HepG2 (cell line): ENCODE measurements around the gene DVL3. TPM values are rescaled to one million over a fixed set of nuclear protein-coding genes. Genes with fewer than 3 reads are reported as not detected.

Experiments used
- ATAC-seq: fragments of 200-7000 bp; cut with Tn5 transposase; 3 replicates; pipeline ENCODE4 v1.9.1; 2020; ENCODE audit warnings: mild to moderate bottlenecking, moderate library complexity
- BruUV-seq: library from RNA; stranded (reverse); fragments of 400-500 nt; replicated peaks from 2 replicates; lab custom pipeline; 2021; lab: Mats Ljungman, UMichigan
- CTCF ChIA-PET: fragments of 300-600 bp; formaldehyde crosslinking; extraction: SDS; loops from one replicate; lab custom pipeline; 2021; ENCODE audit warnings: low total read pairs, inconsistent platforms, low intra/inter-chr PET ratio; lab: Yijun Ruan, JAX
- POLR2A ChIA-PET: fragments of 350-600 bp; sonication (Branson Sonifier 250); formaldehyde crosslinking; loops from one replicate; lab custom pipeline; 2020; ENCODE audit warnings: antibody characterized with exemption, inconsistent platforms; lab: Yijun Ruan, JAX
- DNase-seq: peaks from one replicate; pipeline ENCODE4 v3.0.0-alpha.2; 2015; ENCODE audit warnings: low spot score
- FAIRE-seq: peaks from 3 replicates; lab custom pipeline; 2011; peaks lifted over from hg19 to GRCh38; lab: Jason Lieb, UNC
- H2AFZ ChIP-seq: one replicate; pipeline ENCODE4 v1.6.1; 2011; ENCODE audit warnings: low read length, inconsistent platforms
- H3K27ac ChIP-seq: fragments of 300-600 bp; 3 replicates; pipeline ENCODE4 v1.8.0; 2011; ENCODE audit warnings: mixed run types, mild to moderate bottlenecking, mixed read lengths, low read length, inconsistent platforms; ENCODE audit not compliant: insufficient read depth; ENCODE audit errors: extremely low read length
- H3K27me3 ChIP-seq, 2 experiments: fragments of 200-600 bp in 1 of 2; 2 replicates in 1 of 2; 3 replicates in 1 of 2; pipeline versions ENCODE4 v1.6.0 to v1.8.0; 2011; ENCODE audit warnings: low read length in 2 of 2, mild to moderate bottlenecking in 2 of 2, moderate library complexity in 2 of 2, inconsistent platforms in 1 of 2; ENCODE audit not compliant: insufficient read depth in 2 of 2, control insufficient read depth in 1 of 2
- H3K36me3 ChIP-seq, 2 experiments: fragments of 200-600 bp in 1 of 2; replicated peaks in 1 of 2; 2 replicates in 1 of 2; 3 replicates in 1 of 2; pipeline versions ENCODE4 v1.5.1 to v1.8.0; 2011; ENCODE audit warnings: low read length in 2 of 2, inconsistent platforms in 1 of 2; ENCODE audit not compliant: insufficient read depth in 2 of 2, control insufficient read depth in 1 of 2
- H3K4me1 ChIP-seq: 2 replicates; pipeline ENCODE4 v1.5.1; 2012; ENCODE audit warnings: low read length, inconsistent platforms; ENCODE audit not compliant: insufficient read depth
- H3K4me2 ChIP-seq: 2 replicates; pipeline ENCODE4 v1.6.0; 2011; ENCODE audit warnings: low read depth, low read length, inconsistent platforms
- H3K4me3 ChIP-seq, 3 experiments: fragments of 200-600 bp in 1 of 3; sonication (generic), shearing (Covaris generic) in 1 of 3; replicated peaks in 1 of 3; 2 replicates each; pipeline ENCODE4 v1.5.1; 2011 to 2016; ENCODE audit warnings: low read length in 3 of 3, inconsistent platforms in 2 of 3, low read depth in 2 of 3, mild to moderate bottlenecking in 2 of 3, control low read depth in 1 of 3, mixed read lengths in 1 of 3; ENCODE audit not compliant: insufficient read depth in 1 of 3
- H3K79me2 ChIP-seq: one replicate; pipeline ENCODE4 v1.6.1; 2011; ENCODE audit warnings: low read length, inconsistent platforms; ENCODE audit not compliant: insufficient read depth
- H3K9ac ChIP-seq: 2 replicates; pipeline ENCODE4 v1.6.0; 2011; ENCODE audit warnings: mild to moderate bottlenecking, low read depth, low read length, inconsistent platforms; ENCODE audit not compliant: insufficient read depth
- H3K9me3 ChIP-seq: 2 replicates; pipeline ENCODE4 v1.5.1; 2012; ENCODE audit warnings: mild to moderate bottlenecking, low read length
- H4K20me1 ChIP-seq: 2 replicates; pipeline ENCODE4 v1.6.0; 2011; ENCODE audit warnings: inconsistent platforms, mild to moderate bottlenecking, low read length, moderate library complexity; ENCODE audit not compliant: insufficient read depth
- KLF16 ChIP-seq, 2 experiments: sonication (generic) in 1 of 2; formaldehyde crosslinking in 1 of 2; IDR thresholded peaks; 2 replicates each; pipeline versions ENCODE4 v1.6.1 to v1.8.0; 2016 to 2023; ENCODE audit warnings: missing genetic modification reagents in 2 of 2, missing compliant biosample characterization in 1 of 2
- SAFB2 ChIP-seq: sonication (generic); formaldehyde crosslinking; IDR thresholded peaks from 2 replicates; pipeline ENCODE4 v1.5.1; 2020; ENCODE audit warnings: missing genetic modification reagents, low read depth, mild to moderate bottlenecking, borderline replicate concordance
- ZNF274 ChIP-seq: sonication (generic); formaldehyde crosslinking; IDR thresholded peaks from 2 replicates; pipeline ENCODE4 v1.5.1; 2020; ENCODE audit warnings: mild to moderate bottlenecking, missing genetic modification reagents
- ZNF382 ChIP-seq: sonication (generic); formaldehyde crosslinking; IDR thresholded peaks from 2 replicates; pipeline ENCODE4 v1.5.0; 2020; ENCODE audit warnings: missing genetic modification reagents, mild to moderate bottlenecking, borderline replicate concordance
- ZNF720 ChIP-seq: sonication (generic); formaldehyde crosslinking; IDR thresholded peaks from 2 replicates; pipeline ENCODE4 v1.4.0; 2020; ENCODE audit warnings: missing genetic modification reagents
- ZSCAN30 ChIP-seq: sonication (generic); formaldehyde crosslinking; IDR thresholded peaks from 2 replicates; pipeline ENCODE4 v1.5.0; 2020; ENCODE audit warnings: mild to moderate bottlenecking, missing genetic modification reagents
- WGBS: methylation state at CpG from one replicate; pipeline ENCODE4 v1.1.6; 2017; ENCODE audit warnings: low lambda C conversion rate; 5-methylcytosine and 5-hydroxymethylcytosine counted together
- in situ Hi-C: cut with HindIII; loops from 2 replicates; pipeline ENCODE4 v1.10.0; 2017; ENCODE audit warnings: low pct_unique_long_range_greater_than_20kb; ENCODE audit not compliant: extremely low pct_ligation_motif_present
- intact Hi-C: fragments of 100-400 bp; cut with micrococcal nuclease; formaldehyde crosslinking; loops from one replicate; pipeline ENCODE4 v1.10.0; 2022; ENCODE audit not compliant: unreplicated experiment
- polyA plus RNA-seq, 8 experiments: library from polyadenylated mRNA; depleted of rRNA in 3 of 8; stranded (reverse) in 7 of 8; unstranded in 1 of 8; fragments of >200 nt; fragmentation: Illumina TruSeq in 4 of 8; extraction: Trizol in 4 of 8; gene quantifications; 2 replicates each; pipeline versions ENCODE4 v1.2.1 to v1.2.3, GENCODE V29; 2011 to 2016; ENCODE audit warnings: low read depth in 4 of 8, missing spikeins in 1 of 8, mixed read lengths in 1 of 8; ENCODE audit not compliant: insufficient read depth in 1 of 8
- total RNA-seq, 5 experiments: library from RNA; depleted of rRNA; stranded (reverse); fragments of >200 nt; fragmentation: Illumina TruSeq; extraction: Trizol; gene quantifications; 2 replicates each; pipeline ENCODE4 v1.2.3, GENCODE V29; 2016; ENCODE audit warnings: low read depth in 1 of 5
- TF ChIP-seq, protein P1 (sequence below): sonication (generic); formaldehyde crosslinking; IDR thresholded peaks from 2 replicates; pipeline ENCODE4 v1.4.0; 2020; ENCODE audit warnings: missing genetic modification reagents, borderline replicate concordance
- TF ChIP-seq, protein P2 (sequence below): sonication (generic); formaldehyde crosslinking; IDR thresholded peaks from 2 replicates; pipeline ENCODE4 v1.4.0; 2020; ENCODE audit warnings: missing genetic modification reagents
- TF ChIP-seq, protein P3 (sequence below): IDR thresholded peaks from 2 replicates; pipeline ENCODE4 v1.6.1; 2016; ENCODE audit warnings: low read depth

The DVL3 gene
- total and polyA plus RNA-seq, 2 of the 13 experiments (the other 11 are each of a cell fraction or from before 2014, with no cell fraction given): 29.0 to 36.1 TPM

DNA sequence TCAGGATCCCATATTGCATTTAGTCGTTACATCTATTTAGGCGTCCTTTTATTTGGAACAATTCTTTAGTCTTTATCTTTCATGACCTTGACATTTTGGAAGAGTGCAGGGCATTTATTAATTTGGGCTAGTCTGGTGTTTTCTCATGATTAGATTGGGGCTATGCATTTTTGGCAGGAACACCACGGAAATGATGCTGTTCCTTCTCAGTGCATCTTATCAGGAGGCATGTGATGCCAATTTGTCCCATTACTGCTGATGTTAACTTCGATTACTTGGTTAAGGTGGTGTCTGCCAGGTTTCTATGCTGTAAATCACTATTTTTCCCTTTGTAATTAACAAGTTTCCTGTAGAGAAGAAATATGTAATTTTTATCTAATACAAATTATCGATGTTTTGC is 56.1 kb downstream of the DVL3 start (continued):
- TF ChIP-seq, protein P1, sequence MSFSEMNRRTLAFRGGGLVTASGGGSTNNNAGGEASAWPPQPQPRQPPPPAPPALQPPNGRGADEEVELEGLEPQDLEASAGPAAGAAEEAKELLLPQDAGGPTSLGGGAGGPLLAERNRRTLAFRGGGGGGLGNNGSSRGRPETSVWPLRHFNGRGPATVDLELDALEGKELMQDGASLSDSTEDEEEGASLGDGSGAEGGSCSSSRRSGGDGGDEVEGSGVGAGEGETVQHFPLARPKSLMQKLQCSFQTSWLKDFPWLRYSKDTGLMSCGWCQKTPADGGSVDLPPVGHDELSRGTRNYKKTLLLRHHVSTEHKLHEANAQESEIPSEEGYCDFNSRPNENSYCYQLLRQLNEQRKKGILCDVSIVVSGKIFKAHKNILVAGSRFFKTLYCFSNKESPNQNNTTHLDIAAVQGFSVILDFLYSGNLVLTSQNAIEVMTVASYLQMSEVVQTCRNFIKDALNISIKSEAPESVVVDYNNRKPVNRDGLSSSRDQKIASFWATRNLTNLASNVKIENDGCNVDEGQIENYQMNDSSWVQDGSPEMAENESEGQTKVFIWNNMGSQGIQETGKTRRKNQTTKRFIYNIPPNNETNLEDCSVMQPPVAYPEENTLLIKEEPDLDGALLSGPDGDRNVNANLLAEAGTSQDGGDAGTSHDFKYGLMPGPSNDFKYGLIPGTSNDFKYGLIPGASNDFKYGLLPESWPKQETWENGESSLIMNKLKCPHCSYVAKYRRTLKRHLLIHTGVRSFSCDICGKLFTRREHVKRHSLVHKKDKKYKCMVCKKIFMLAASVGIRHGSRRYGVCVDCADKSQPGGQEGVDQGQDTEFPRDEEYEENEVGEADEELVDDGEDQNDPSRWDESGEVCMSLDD: no peak
- TF ChIP-seq, protein P2, sequence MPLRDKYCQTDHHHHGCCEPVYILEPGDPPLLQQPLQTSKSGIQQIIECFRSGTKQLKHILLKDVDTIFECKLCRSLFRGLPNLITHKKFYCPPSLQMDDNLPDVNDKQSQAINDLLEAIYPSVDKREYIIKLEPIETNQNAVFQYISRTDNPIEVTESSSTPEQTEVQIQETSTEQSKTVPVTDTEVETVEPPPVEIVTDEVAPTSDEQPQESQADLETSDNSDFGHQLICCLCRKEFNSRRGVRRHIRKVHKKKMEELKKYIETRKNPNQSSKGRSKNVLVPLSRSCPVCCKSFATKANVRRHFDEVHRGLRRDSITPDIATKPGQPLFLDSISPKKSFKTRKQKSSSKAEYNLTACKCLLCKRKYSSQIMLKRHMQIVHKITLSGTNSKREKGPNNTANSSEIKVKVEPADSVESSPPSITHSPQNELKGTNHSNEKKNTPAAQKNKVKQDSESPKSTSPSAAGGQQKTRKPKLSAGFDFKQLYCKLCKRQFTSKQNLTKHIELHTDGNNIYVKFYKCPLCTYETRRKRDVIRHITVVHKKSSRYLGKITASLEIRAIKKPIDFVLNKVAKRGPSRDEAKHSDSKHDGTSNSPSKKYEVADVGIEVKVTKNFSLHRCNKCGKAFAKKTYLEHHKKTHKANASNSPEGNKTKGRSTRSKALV: no peak
- no peak for TF ChIP-seq KLF16 (CRISPR knock-in tag; IDR thresholded peaks at IDR 0.05)
- no peak for TF ChIP-seq ZNF382 (CRISPR knock-in tag)

DNA sequence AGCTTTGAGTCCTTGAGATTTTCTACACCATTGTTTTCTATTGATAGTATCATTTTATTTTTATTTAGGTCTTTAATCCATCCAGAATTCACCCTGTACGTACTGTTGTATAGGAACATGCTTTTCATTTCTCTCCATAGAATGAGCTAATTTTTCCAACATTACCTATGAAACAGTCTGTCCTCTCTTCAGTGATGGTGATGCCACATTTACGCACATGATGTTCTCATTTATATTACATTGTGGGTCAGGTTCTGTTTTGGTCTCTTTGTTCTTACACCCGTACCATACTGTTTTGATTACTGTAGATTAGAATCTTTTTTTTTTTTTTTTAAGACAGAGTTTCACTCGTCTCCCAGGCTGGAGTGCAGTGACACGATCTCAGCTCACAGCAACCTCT is 56.5 kb downstream of the DVL3 start:
- no peaks in the 10 kb centered on the region for H3K4me1 ChIP-seq
- H3K36me3 ChIP-seq: no peaks in the 10 kb centered on the region
- ATAC-seq (no peak), FAIRE-seq (no peak), DNase-seq (no peak)
- no peak overlapping the region for H3K9ac ChIP-seq
- intact Hi-C loops (no loop called here), in situ Hi-C loops (no loop called here)
- no peak overlapping the region for H3K4me3 ChIP-seq
- BruUV-seq: no TSS peak
- H3K27ac ChIP-seq: no peak overlapping the region
- peaks cover 2 to 7% of the 10 kb centered on the region in 2 experiments; a peak in 4 of 5 replicates for H3K27me3 ChIP-seq
- WGBS: 27% methylated on average over 5 of the region's 5 CpGs
- no peak overlapping the region for H2AFZ ChIP-seq
- POLR2A ChIA-PET: no interaction called here
- H3K9me3 ChIP-seq: no peaks in the 10 kb centered on the region
- CTCF ChIA-PET: no interaction called here
- no peaks in the 10 kb centered on the region for H4K20me1 ChIP-seq
- no peaks in the 10 kb centered on the region for H3K79me2 ChIP-seq
- H3K4me2 ChIP-seq: no peak overlapping the region
- TF ChIP-seq ZSCAN30 (no peak), ZNF274 (no peak), ZNF720 (CRISPR knock-in tag) (no peak), SAFB2 (no peak)
- TF ChIP-seq, protein P3, sequence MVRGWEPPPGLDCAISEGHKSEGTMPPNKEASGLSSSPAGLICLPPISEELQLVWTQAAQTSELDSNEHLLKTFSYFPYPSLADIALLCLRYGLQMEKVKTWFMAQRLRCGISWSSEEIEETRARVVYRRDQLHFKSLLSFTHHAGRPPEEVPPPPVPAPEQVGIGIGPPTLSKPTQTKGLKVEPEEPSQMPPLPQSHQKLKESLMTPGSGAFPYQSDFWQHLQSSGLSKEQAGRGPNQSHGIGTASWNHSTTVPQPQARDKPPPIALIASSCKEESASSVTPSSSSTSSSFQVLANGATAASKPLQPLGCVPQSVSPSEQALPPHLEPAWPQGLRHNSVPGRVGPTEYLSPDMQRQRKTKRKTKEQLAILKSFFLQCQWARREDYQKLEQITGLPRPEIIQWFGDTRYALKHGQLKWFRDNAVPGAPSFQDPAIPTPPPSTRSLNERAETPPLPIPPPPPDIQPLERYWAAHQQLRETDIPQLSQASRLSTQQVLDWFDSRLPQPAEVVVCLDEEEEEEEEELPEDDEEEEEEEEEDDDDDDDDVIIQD (CRISPR knock-in tag): no peak
- TF ChIP-seq, all 625 proteins: peak for 0
